HT-29 (cell line): ENCODE results near the gene SEMA6D. TPM values are rescaled to one million over a fixed set of nuclear protein-coding genes. Genes with fewer than 3 reads are reported as not detected.

Experiments used
- DNase-seq: peaks from one replicate; pipeline ENCODE4 v3.0.0-alpha.2; 2015; ENCODE audit warnings: low spot score
- total RNA-seq: library from RNA; depleted of rRNA; stranded (reverse); fragments of >200 nt; shearing (Covaris generic); gene quantifications from 2 replicates; pipeline ENCODE4 v1.2.3, GENCODE V29; 2014

SEMA6D gene
- total RNA-seq, 1 experiment from 2014 or later: not detected

GRCh38 chr15:47786371-47786770, 69.1 kb downstream of the SEMA6D start:
- no peak for DNase-seq

GRCh38 chr15:47787875-47788274, 70.6 kb downstream of the SEMA6D start:
- DNase-seq: no peak

DNA sequence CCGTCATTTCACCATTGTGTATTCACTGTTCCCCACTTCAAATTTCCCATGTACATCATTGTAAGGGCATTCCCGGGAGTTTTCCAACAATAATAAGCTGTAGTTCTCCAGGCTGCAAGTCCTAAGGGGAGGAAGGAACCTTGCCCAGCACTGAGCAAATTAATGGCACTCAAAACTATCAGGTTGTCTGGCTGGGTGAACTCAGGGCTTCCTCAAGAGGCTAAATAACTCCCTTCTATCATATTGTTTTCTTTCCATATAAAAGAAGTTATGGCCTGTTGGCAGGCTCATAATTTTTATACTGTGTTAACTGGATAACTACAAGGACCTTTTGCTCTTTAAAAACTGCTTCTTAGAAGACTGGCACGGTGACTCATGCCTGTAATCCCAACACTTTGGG, 71.4 kb downstream of the SEMA6D start:
- DNase-seq: no peak

GRCh38 chr15:47791161-47791560, 73.9 kb downstream of the SEMA6D start:
- no peak for DNase-seq

DNA sequence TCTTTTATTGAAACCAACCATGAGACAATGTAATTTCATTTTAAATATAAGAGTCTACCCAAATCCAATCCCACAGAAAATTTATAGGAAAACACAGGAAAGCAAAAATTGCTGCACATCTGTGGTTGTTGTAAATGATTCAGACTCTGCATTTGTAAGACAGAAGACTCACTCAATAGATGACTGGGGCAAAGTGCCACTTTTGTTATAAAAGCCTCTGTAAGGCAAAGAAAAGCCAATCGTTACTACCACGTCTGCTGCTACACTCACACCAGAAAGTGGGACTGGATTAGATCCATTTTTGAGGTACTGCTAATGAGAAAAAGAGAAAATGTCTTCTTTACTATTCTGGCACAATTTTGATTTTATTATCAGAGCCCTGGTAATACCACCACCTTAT, 74.9 kb downstream of the SEMA6D start:
- no peak for DNase-seq

DNA sequence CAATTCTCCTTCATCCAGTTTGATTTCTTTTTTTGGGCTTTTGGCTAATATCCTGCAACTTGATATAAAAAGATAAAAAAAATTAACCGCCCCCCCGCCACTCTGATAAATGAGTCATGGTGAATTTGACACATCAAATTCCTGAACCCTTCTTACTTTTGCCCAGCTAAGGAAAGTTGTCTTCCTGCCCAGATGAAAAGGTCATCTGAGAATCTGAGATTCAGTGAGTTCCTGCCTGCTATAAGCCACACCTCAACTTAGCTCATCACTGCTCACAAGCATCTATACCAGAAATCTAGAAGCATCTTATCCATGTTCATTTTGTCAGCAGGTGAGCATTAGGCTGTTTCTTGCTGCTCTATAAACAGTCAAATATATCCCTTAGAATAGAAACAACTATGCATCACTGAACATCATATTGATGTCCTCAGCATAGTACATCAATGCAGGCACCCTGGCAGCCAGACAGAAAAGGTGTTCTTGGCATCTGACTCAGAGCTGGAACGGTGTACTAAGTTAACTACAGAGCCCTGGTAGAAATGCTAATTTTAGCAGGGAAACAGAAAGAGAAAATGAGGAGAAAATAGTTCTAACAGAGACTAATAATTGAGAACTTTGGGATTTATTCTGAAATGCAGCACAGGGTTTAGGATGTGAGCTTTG, 77.1 kb downstream of the SEMA6D start:
- DNase-seq: no peak

DNA sequence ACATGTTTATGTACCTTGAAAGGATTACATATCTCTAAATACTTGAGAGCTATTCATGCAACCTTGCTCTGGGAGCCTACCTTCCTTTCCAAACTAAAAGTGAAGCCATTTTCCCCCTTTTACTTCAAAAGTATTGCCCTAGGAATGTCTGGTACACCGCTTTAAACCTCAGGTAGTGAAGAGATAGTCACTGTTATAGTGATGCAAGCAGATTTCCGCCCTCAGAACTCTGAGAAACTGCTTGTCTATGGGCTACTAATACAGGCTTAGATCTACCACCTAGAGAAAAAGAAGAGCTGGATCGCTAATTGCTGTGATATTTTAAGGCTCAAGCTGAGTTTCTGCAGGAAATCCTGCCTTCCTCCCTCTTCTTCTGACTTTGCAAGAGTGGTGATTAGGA, 78.6 kb downstream of the SEMA6D start:
- no peak for DNase-seq

DNA sequence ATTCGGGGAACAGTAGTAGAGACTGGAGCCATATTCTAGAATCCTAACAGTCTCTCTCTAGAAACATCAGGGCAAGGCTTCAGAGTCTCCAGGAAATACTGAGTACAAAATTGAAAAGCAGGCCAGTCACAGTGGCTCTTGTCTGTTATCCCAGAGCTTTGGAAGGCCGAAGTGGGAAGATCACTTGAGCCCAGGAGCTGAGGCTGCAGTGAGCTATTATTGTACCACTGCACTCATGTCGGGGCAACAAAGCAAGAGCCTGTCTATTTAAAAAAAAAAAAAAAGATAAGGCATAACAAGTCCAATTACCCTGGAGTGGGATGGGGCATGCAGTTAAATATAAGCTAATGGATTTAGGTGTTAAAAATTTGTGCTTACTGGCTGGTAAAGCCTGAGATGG, 79.0 kb downstream of the SEMA6D start:
- DNase-seq: no peak

GRCh38 chr15:47796830-47797229, 79.5 kb downstream of the SEMA6D start:
- no peak for DNase-seq

DNA sequence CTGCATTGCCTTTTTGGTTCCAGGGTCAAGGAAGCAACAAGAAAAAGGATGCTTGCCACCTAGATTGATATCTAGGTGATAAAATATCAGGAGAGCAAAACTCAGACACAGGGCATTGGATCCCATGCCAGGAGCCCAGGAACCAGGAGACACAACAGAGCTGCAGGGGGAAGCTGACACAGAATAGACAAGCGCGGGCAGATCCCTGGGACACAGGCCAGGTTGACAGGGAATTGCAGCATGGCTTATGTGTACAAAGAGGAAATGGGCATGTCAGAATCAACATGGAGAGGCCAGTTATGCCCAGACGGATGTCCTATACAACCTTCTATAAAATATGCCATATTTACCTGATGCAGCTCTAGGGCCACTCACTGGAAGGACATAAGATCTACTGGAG, 84.2 kb downstream of the SEMA6D start:
- no peak for DNase-seq

DNA sequence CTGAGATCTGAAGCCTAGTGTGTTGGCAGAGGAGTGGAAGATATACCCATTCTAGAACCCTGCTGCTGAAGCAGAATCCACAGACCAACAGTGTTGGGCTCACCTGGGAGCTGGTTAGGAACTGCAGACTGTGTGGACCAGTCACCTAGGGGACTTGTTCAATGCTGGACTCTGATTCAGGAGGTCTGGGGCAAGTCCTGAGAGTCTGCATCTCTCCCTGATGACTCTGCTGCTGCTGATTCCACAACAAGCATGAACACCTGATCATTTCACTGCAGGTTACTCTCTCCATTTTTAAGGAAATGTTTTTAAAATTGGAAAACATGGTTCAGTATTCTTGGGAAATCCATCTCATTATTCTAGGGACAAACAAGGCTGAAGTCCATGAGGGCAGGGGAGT, 84.9 kb downstream of the SEMA6D start:
- DNase-seq: no peak

GRCh38 chr15:47803767-47804166, 86.5 kb downstream of the SEMA6D start:
- DNase-seq: no peak

DNA sequence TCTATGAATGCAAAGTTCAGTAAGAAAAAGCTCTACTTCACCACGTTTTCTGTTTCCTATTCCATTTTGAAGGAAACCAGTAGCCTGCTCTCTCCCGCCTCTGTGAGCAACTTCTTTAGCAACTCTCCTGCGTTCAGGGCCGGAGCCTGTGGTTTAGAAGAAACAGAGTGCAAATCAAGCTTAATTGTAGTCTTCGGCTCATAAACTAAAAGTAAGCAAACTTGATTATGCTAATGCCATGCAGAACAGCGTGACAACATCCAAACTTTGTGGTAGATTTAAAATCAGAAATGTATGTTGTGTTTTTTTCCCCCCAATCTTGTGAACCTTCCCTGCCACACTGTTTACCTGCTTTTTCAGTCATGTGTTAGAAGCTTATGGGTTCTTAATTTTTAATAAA, 87.4 kb downstream of the SEMA6D start:
- DNase-seq: no peak

DNA sequence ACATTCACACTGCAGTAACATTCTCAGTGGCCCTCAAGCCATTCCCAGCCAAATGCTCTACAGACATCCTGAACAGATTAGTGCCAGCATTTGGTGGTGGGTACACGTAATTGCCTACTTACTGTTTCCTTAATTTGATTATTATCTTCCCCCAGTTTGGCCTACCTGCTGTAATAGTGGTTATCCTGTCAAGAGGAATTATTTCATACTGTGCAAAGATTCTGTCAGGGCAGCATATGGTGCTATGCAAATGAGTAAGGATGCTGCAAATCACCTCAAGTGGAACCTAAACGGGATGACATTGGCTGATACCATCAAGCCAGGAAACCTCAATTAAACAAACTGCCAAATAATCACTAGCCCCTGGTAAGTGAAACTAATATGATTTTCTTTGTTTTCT, 88.7 kb downstream of the SEMA6D start:
- DNase-seq: no peak

DNA sequence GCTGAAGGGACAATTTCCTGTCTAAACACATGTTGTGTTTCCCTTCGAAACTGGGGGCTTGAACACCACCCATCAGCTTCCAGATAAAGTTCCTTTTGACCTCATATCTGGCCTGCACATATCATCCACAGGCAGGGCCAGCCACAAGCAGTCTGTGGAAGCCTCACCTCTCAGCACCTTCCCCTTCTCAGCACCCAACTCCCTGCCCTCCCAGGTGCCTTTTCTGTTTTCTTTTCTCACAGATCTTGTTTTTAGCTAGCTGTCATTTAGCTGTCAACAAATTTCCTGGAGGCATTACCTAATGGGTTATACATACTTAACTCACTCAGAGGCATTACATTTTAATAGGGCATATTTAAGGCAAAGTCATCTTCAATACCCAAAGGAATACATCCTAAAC, 93.9 kb downstream of the SEMA6D start:
- DNase-seq: no peak

- peak; percentile 4 for DNase-seq
Observed at GRCh38 chr15:47812470-47812999, 95.2 kb downstream of the SEMA6D start.

DNA sequence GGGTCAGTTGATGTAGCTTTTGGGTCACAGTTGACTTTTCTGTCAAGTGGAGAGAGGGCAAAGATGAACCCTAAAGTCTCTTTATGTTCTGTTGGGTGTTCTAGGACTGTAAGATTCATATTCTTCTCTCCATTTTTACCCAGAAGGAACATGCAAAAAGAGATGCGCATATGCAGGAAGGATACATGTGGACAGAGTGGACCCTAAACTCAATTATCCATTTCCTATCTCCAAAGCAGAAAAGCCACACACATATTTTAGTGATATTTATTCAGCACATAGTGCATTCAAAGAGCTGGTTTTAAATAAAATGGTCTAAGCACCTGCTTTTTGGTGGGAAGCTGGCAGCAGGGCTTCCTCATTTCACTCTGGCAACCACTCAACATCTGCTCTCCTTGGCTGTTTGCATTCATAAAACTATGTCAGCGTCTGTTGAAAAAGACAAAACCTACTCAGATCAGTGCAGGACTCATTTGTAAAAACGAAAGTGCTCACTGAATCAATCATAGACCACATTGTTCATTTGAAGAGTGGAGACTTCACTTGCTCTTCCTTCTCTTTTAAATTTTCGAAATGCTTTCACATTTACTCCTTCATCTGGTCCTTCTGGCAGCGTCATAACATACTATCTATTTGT, 96.6 kb downstream of the SEMA6D start:
- DNase-seq: no peak

DNA sequence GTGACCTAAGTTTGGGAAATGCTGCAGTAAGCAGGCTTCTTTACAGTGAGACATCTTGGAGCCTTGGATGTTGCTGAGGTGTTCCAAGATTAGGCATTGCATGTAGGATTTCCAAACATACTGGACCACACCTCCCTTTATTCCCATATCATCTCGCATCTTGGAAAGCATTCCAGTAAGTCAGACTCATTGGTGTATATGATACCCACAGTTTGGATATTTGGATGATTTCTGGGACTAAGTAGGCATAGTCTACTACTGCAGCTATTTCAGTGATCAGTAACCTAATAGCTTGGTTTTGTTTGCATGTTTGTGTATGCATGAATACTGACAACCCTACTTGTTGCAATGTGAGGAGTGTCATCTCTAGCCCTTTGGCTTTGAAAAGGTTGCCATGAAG, 97.3 kb downstream of the SEMA6D start:
- no peak for DNase-seq

- DNase-seq: no peak
Observed at GRCh38 chr15:47817969-47818548, 100.8 kb downstream of the SEMA6D start.

GRCh38 chr15:47819158-47819557, 101.9 kb downstream of the SEMA6D start:
- DNase-seq: no peak

GRCh38 chr15:47820057-47820746, 102.9 kb downstream of the SEMA6D start:
- no peak for DNase-seq

DNA sequence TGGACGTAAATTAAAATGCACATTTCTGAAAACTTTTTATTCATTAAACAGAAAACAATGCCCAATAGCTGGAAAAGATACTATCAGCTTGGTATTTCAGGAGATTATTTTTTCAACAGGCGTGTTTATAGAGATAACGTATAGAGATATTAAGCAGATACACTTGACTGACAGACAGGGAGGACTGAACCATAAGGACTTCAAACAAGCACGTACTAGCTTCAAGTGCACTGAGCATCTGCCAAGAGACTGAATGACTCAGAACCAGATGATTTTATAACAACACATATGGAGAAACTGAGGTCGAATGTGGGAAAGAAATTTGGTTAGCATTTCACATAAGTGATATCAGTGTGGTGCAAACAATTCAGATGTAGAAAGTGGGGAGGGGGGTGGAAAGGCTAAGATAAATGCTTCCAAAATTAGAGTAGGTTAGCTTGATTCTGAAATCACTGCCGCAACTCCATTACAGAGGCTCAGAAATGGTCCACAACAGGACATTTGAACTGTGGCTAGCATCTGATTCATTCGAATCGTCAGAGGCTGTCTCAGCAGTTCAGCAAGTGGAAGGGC, 103.5 kb downstream of the SEMA6D start:
- no peak for DNase-seq
